HG03159 (cell line): ENCODE results near the gene KRTAP4-7.
"Not testable (repeated sequence)": the region's sequence is repeated elsewhere in the genome, so short reads cannot be mapped to it uniquely, and the experiment has no call there.

Experiments used
- ATAC-seq: cut with Tn5 transposase; IDR thresholded peaks from one replicate; pipeline ENCODE4 v1.9.1; 2021; ENCODE audit warnings: mild to moderate bottlenecking, moderate library complexity; ENCODE audit not compliant: unreplicated experiment

Gene KRTAP4-7

GRCh38 chr17:41065016-41065689 lies 18.8 kb upstream of the KRTAP4-7 start:
- not testable (repeated sequence) for ATAC-seq

- no peak for ATAC-seq
Observed at GRCh38 chr17:41065829-41066624, 17.9 kb upstream of the KRTAP4-7 start, which contains the start of gene KRTAP2-4. Gene KRTAP2-4 (minus strand): TSS chr17:41065879. CDS start chr17:41065845, 34 bp downstream.

GRCh38 chr17:41067281-41067680 lies 16.7 kb upstream of the KRTAP4-7 start:
- no peak for ATAC-seq

GRCh38 chr17:41069031-41069430 lies 14.9 kb upstream of the KRTAP4-7 start:
- no peak for ATAC-seq

- no peak for ATAC-seq
Observed at GRCh38 chr17:41071606-41072360, 12.2 kb upstream of the KRTAP4-7 start.

- no peak for ATAC-seq
Observed at GRCh38 chr17:41073676-41074075, 10.3 kb upstream of the KRTAP4-7 start.

- no peak for ATAC-seq
Observed at GRCh38 chr17:41076788-41077187, 7.2 kb upstream of the KRTAP4-7 start.

GRCh38 chr17:41082626-41083025 lies 1.3 kb upstream of the KRTAP4-7 start:
- ATAC-seq: no peak

- ATAC-seq: not testable (repeated sequence)
Observed at GRCh38 chr17:41083427-41083826, 523 bp upstream of the KRTAP4-7 start.

GRCh38 chr17:41088760-41089352 lies 4.9 kb downstream of the KRTAP4-7 start:
- ATAC-seq: not testable (repeated sequence)

GRCh38 chr17:41096055-41096454 lies 12.1 kb downstream of the KRTAP4-7 start:
- no peak for ATAC-seq

- ATAC-seq: no peak
Observed at GRCh38 chr17:41098042-41098441, 14.1 kb downstream of the KRTAP4-7 start, which contains the start of gene KRTAP4-8. Gene KRTAP4-8 (minus strand): TSS chr17:41098142. CDS start chr17:41098084, 58 bp downstream.

- no peak for ATAC-seq
Observed at GRCh38 chr17:41098481-41098880, 14.5 kb downstream of the KRTAP4-7 start.

- not testable (repeated sequence) for ATAC-seq
Observed at GRCh38 chr17:41099682-41100480, 15.9 kb downstream of the KRTAP4-7 start.

GRCh38 chr17:41101586-41102259 lies 17.8 kb downstream of the KRTAP4-7 start, which contains the start of gene KRTAP4-16:
Gene KRTAP4-16 (minus strand): TSS chr17:41102209. CDS start chr17:41102209, 0 bp downstream.
- ATAC-seq: no peak

GRCh38 chr17:41103896-41104295 lies 19.9 kb downstream of the KRTAP4-7 start:
- ATAC-seq: no peak

GRCh38 chr17:41104386-41105038 lies 20.6 kb downstream of the KRTAP4-7 start:
- ATAC-seq: not testable (repeated sequence)

- not testable (repeated sequence) for ATAC-seq
Observed at GRCh38 chr17:41105347-41105746, 21.4 kb downstream of the KRTAP4-7 start, which contains the start of gene KRTAP4-9. Gene KRTAP4-9 (plus strand): TSS chr17:41105389. CDS start chr17:41105389, 0 bp downstream.
